ENCODE results near the gene TIMP4.

Gene TIMP4

GRCh38 chr3:12125772-12126171 lies 32.9 kb downstream of the TIMP4 start:
- no peak for TF ChIP-seq CREB1 (IDR thresholded peaks at IDR 0.05; ENCODE audit: low read depth)
- TF ChIP-seq NFIC (IDR thresholded peaks at IDR 0.05) = no peak
- TF ChIP-seq TCF12 (IDR thresholded peaks at IDR 0.05; ENCODE audit: low read depth) = no peak
- TF ChIP-seq MAX (IDR thresholded peaks at IDR 0.05) = no peak
- TF ChIP-seq EP300 (IDR thresholded peaks at IDR 0.05; ENCODE audit: borderline replicate concordance) = no peak
- TF ChIP-seq TAF1 (IDR thresholded peaks at IDR 0.05; ENCODE audit: low read depth) = no peak
- TF ChIP-seq USF1 (IDR thresholded peaks at IDR 0.05) = no peak
- TF ChIP-seq YY1 (IDR thresholded peaks at IDR 0.05; ENCODE audit: low read depth) = no peak
- no peak for TF ChIP-seq RAD21 (IDR thresholded peaks at IDR 0.05; ENCODE audit: low read depth)
- no peak for TF ChIP-seq ZBTB7A (IDR thresholded peaks at IDR 0.05; ENCODE audit: low read depth)
- no peak for TF ChIP-seq TEAD4 (IDR thresholded peaks at IDR 0.05)
- no peak for TF ChIP-seq REST (IDR thresholded peaks at IDR 0.05; ENCODE audit: low read depth)
- TF ChIP-seq EGR1 (IDR thresholded peaks at IDR 0.05) = no peak
- TF ChIP-seq FOXM1 (IDR thresholded peaks at IDR 0.05; ENCODE audit: borderline replicate concordance, low read depth) = no peak
- TF ChIP-seq CEBPB (IDR thresholded peaks at IDR 0.05) = no peak

GRCh38 chr3:12121466-12121865 lies 37.2 kb downstream of the TIMP4 start:
- TF ChIP-seq EP300 (IDR thresholded peaks at IDR 0.05; ENCODE audit: borderline replicate concordance) = no peak

GRCh38 chr3:12120374-12121140 lies 38.2 kb downstream of the TIMP4 start:
- TF ChIP-seq TEAD4 (IDR thresholded peaks at IDR 0.05) (no peak), TCF12 (IDR thresholded peaks at IDR 0.05; ENCODE audit: low read depth) (no peak), CEBPB (IDR thresholded peaks at IDR 0.05) (peak; percentile 33; the same call in 1 of the 2 replicates)

- TF ChIP-seq FOXM1 (IDR thresholded peaks at IDR 0.05; ENCODE audit: borderline replicate concordance, low read depth) = no peak
- no peak for TF ChIP-seq USF1 (IDR thresholded peaks at IDR 0.05)
- TF ChIP-seq CEBPB (IDR thresholded peaks at IDR 0.05) = no peak
- TF ChIP-seq REST (IDR thresholded peaks at IDR 0.05; ENCODE audit: low read depth) = no peak
- no peak for TF ChIP-seq CREB1 (IDR thresholded peaks at IDR 0.05; ENCODE audit: low read depth)
- no peak for TF ChIP-seq RAD21 (IDR thresholded peaks at IDR 0.05; ENCODE audit: low read depth)
- TF ChIP-seq NFIC (IDR thresholded peaks at IDR 0.05) = no peak
- TF ChIP-seq ZBTB7A (IDR thresholded peaks at IDR 0.05; ENCODE audit: low read depth) = no peak
- TF ChIP-seq TCF12 (IDR thresholded peaks at IDR 0.05; ENCODE audit: low read depth) = no peak
- TF ChIP-seq TEAD4 (IDR thresholded peaks at IDR 0.05) = no peak
These were observed 41.2 kb downstream of the TIMP4 start for GRCh38 chr3:12117473-12117872.

GRCh38 chr3:12116870-12117269 lies 41.8 kb downstream of the TIMP4 start:
- TF ChIP-seq MAX (IDR thresholded peaks at IDR 0.05) (no peak), USF1 (IDR thresholded peaks at IDR 0.05) (no peak), TEAD4 (IDR thresholded peaks at IDR 0.05) (no peak), YY1 (IDR thresholded peaks at IDR 0.05; ENCODE audit: low read depth) (no peak), TAF1 (IDR thresholded peaks at IDR 0.05; ENCODE audit: low read depth) (no peak), ZBTB7A (IDR thresholded peaks at IDR 0.05; ENCODE audit: low read depth) (no peak), CEBPB (IDR thresholded peaks at IDR 0.05) (no peak), EGR1 (IDR thresholded peaks at IDR 0.05) (no peak), FOXM1 (IDR thresholded peaks at IDR 0.05; ENCODE audit: borderline replicate concordance, low read depth) (no peak), EP300 (IDR thresholded peaks at IDR 0.05; ENCODE audit: borderline replicate concordance) (no peak), CREB1 (IDR thresholded peaks at IDR 0.05; ENCODE audit: low read depth) (no peak), REST (IDR thresholded peaks at IDR 0.05; ENCODE audit: low read depth) (no peak), NFIC (IDR thresholded peaks at IDR 0.05) (no peak), TCF12 (IDR thresholded peaks at IDR 0.05; ENCODE audit: low read depth) (no peak), RAD21 (IDR thresholded peaks at IDR 0.05; ENCODE audit: low read depth) (no peak)

All from Ishikawa (cell line).